ENCODE results near the gene HOXA2. TPM values are rescaled to one million over a fixed set of nuclear protein-coding genes. Genes with fewer than 3 reads are reported as not detected.

The HOXA2 gene
- total RNA-seq, 2 donors from 2014 or later, result 1.8 to 2.4 TPM

DNA sequence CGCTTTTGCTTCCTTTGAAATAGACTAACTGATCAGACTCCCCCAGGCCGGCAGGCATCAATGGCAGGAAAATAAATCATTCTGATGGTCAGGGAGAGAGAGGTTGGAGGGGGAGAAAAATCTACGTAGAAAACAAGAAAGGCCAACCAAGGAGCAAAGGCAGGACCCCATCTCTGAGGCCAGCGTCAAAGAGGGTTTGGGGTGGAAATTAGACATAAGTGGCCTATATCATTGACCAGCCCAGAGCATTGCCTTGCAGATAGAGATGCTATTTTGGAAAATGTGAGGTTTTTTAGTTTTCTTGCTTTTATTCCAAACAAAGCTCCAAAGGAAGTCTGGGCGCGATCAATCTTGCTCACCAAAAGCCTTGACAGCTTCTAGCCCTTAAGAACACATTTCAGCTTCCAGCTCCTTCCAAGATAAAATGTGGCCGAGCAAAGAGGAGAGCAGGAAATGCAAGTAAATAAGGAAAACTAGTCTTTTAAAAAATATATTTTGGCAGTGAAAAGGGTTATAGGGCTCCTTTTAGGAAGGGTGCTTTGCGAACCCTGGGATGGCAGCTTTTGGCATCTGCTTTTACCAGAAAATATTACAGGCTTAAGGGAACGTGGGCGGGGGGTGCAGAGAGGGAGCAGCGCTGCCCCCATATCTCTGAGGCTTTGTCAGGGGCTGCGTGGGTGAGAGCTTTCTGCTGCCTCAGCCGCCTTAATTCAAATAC is 2.0 kb upstream of the HOXA2 start:
- no peak overlapping the region for H3K4me3 ChIP-seq
- intact Hi-C loops (cut with DNase I), result loop anchor here (5.0 kb wide), 1 partner anchor 38 kb away; the partner anchor contains the start of gene HOXA5
- TF ChIP-seq, protein P1, sequence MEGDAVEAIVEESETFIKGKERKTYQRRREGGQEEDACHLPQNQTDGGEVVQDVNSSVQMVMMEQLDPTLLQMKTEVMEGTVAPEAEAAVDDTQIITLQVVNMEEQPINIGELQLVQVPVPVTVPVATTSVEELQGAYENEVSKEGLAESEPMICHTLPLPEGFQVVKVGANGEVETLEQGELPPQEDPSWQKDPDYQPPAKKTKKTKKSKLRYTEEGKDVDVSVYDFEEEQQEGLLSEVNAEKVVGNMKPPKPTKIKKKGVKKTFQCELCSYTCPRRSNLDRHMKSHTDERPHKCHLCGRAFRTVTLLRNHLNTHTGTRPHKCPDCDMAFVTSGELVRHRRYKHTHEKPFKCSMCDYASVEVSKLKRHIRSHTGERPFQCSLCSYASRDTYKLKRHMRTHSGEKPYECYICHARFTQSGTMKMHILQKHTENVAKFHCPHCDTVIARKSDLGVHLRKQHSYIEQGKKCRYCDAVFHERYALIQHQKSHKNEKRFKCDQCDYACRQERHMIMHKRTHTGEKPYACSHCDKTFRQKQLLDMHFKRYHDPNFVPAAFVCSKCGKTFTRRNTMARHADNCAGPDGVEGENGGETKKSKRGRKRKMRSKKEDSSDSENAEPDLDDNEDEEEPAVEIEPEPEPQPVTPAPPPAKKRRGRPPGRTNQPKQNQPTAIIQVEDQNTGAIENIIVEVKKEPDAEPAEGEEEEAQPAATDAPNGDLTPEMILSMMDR (IDR thresholded peaks at IDR 0.05), result no peak
- peak overlapping the region in 1 of 2 donors; percentile 54 for H3K9ac ChIP-seq (ENCODE audit: low read depth in 2 of 2, low read length in 2 of 2)
- H3K9me3 ChIP-seq, result no peaks in the 10 kb centered on the region
- H3K36me3 ChIP-seq, result no peaks in the 10 kb centered on the region
- DNase-seq, result no peak
- H3K27me3 ChIP-seq, result no peaks in the 10 kb centered on the region
- peak overlapping the region; percentile 92 for H3K27ac ChIP-seq
- H3K4me1 ChIP-seq, result peaks cover 8% of the 10 kb centered on the region

DNA sequence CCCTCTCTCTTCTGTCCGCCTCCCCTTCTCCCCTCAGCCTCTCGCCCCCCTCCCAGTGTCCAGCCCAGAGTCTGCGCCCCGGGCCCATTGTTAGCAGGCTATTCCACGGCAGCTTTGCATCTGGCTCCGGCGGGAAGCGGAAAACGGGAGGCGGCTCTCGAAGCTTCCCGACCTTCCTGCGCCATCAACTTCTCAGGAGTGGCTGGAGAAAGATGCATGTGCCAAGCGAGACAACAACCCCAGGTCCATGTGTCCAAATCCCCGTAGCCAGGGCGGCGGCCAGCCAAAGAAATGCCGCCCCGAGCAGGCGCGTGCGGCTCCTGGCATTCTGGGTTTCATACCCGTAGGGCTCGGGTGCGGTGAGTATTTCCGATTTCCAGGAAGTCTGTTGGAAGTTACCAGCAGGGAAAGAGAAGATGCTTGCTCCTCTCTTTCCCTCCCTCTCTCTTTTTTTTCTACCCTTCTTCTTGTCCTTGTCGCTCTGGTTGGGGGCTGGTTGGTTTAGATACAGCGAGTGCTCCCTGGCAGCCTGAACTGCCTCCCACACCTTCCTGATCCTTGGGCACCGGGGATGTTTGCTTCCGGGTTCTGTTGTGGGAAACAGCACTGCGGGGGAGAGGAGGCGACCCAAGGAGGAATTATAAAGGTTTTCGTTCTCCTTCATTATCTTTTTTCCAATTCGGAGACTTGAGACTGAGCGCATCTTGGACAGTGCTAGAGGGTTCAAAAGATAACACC is 1.2 kb upstream of the HOXA2 start:
- TF ChIP-seq, protein P1 (IDR thresholded peaks at IDR 0.05), result no peak
- H3K27ac ChIP-seq, result peak overlapping the region; percentile 92
- H3K4me1 ChIP-seq, result peaks cover 10% of the 10 kb centered on the region
- intact Hi-C loops (cut with DNase I), result no loop called here
- H3K4me3 ChIP-seq, result no peak overlapping the region
- no peaks in the 10 kb centered on the region for H3K9me3 ChIP-seq
- H3K36me3 ChIP-seq, result no peaks in the 10 kb centered on the region
- H3K9ac ChIP-seq (ENCODE audit: low read depth in 2 of 2, low read length in 2 of 2), result peak overlapping the region; percentile 32 to 54
- DNase-seq, result peak; percentile 67
- no peaks in the 10 kb centered on the region for H3K27me3 ChIP-seq

DNA sequence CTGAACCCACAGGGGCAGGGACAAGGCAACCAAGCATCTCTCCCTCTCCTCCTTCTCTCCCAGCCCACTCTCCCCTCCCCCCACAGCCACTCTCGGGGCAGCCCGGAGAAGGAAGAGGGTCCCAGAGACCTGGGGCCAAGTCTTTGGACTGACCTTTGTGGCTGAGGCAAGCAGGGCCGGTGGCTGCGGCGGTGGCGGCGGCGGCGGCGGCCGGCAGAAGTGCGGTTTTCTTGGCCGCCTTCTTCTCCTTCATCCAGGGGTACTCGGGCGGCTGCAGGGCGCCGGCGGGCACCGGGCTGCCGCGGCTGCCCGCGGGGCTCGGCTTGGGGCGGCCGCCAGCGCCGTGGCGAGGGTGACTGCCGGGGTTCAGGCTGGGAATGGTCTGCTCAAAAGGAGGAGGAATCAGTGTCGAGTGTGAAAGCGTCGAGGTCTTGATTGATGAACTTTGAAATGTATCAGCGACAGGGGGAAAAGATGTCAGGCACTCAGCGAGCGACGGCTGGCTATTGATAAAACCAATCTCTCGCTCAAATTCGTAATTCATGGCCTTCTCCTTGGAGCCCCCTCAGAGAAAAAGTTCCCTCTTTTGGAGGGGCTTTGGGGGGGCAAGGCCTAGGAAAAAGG is 414 bp downstream of the HOXA2 start:
- Histone ChIP-seq H3K9me3 (no peaks in the 10 kb centered on the region), H3K9ac (ENCODE audit: low read depth in 2 of 2, low read length in 2 of 2) (peak overlapping the region; percentile 68 to 71), H3K27me3 (no peaks in the 10 kb centered on the region), H3K4me3 (peak overlapping the region; percentile 38), H3K4me1 (peaks cover 15% of the 10 kb centered on the region), H3K36me3 (no peaks in the 10 kb centered on the region), H3K27ac (peak overlapping the region; percentile 92)
- TF ChIP-seq, protein P1 (IDR thresholded peaks at IDR 0.05), result no peak
- intact Hi-C loops (cut with DNase I), result no loop called here
- peak; percentile 43 for DNase-seq

- H3K9ac ChIP-seq (ENCODE audit: low read depth in 2 of 2, low read length in 2 of 2), result peak overlapping the region; percentile 68 to 71
- TF ChIP-seq, protein P1 (IDR thresholded peaks at IDR 0.05), result no peak
- peak overlapping the region; percentile 92 for H3K27ac ChIP-seq
- no peaks in the 10 kb centered on the region for H3K9me3 ChIP-seq
- intact Hi-C loops (cut with DNase I), result no loop called here
- peaks cover 13% of the 10 kb centered on the region for H3K4me1 ChIP-seq
- peak; percentile 39 for DNase-seq
- no peaks in the 10 kb centered on the region for H3K36me3 ChIP-seq
- peak overlapping the region; percentile 38 for H3K4me3 ChIP-seq
- H3K27me3 ChIP-seq, result no peaks in the 10 kb centered on the region
These were observed 1.1 kb downstream of the HOXA2 start for GRCh38 chr7:27101171-27101956.

GRCh38 chr7:27100694-27101170 is 1.8 kb downstream of the HOXA2 start:
- Histone ChIP-seq H3K36me3 (no peaks in the 10 kb centered on the region), H3K9me3 (no peaks in the 10 kb centered on the region), H3K9ac (ENCODE audit: low read depth in 2 of 2, low read length in 2 of 2) (peak overlapping the region in 1 of 2 donors; percentile 71), H3K27ac (peak overlapping the region; percentile 92), H3K4me1 (peaks cover 11% of the 10 kb centered on the region), H3K27me3 (no peaks in the 10 kb centered on the region), H3K4me3 (peak overlapping the region; percentile 38)
- intact Hi-C loops (cut with DNase I), result no loop called here
- TF ChIP-seq, protein P1 (IDR thresholded peaks at IDR 0.05), result no peak
- no peak for DNase-seq
